ENCODE results near the gene VAV1. TPM values are rescaled to one million over a fixed set of nuclear protein-coding genes. Genes with fewer than 3 reads are reported as not detected.

VAV1 gene
- total and polyA plus RNA-seq, 2 experiments from 2014 or later, result 0.82 to 1.8 TPM

GRCh38 chr19:6877766-6878165 lies 105.3 kb downstream of the VAV1 start:
- H3K9me3 Mint-ChIP-seq, result peaks cover 97% of the 10 kb centered on the region
- H3K27me3 Mint-ChIP-seq (ENCODE audit: insufficient read depth, low read depth, poor library complexity), result peaks cover 10% of the 10 kb centered on the region
- Histone ChIP-seq H3K27me3 (ENCODE audit: insufficient read depth) (no peaks in the 10 kb centered on the region), H3K79me2 (replicated peaks; ENCODE audit: insufficient read depth) (no peaks in the 10 kb centered on the region), H3K27ac (ENCODE audit: low read depth) (no peak overlapping the region), H3K4me3 (no peak overlapping the region), H3K4me1 (ENCODE audit: insufficient read depth) (no peaks in the 10 kb centered on the region), H2AFZ (no peak overlapping the region), H3K4me2 (no peak overlapping the region), H4K20me1 (replicated peaks; ENCODE audit: insufficient read depth) (no peaks in the 10 kb centered on the region), H3K9me2 (ENCODE audit: insufficient read depth) (no peaks in the 10 kb centered on the region), H3K36me3 (ENCODE audit: insufficient read depth) (no peaks in the 10 kb centered on the region), H3F3A (replicated peaks; ENCODE audit: low read depth) (no peaks in the 10 kb centered on the region)
- no peak for ATAC-seq
- H3K27ac Mint-ChIP-seq, result no peak overlapping the region
- no peak for DNase-seq (ENCODE audit: low spot score)
- no peak overlapping the region for H3K4me3 Mint-ChIP-seq
- peaks cover 60% of the 10 kb centered on the region for H3K36me3 Mint-ChIP-seq (ENCODE audit: low read depth)
- TF ChIP-seq ZNF331 (CRISPR knock-in tag; IDR thresholded peaks at IDR 0.05; ENCODE audit: low read depth) (no peak), STAT1 (IDR thresholded peaks at IDR 0.05; ENCODE audit: unreplicated experiment) (no peak), JUNB (IDR thresholded peaks at IDR 0.05; ENCODE audit: unreplicated experiment) (no peak), EZH2phosphoT487 (IDR thresholded peaks at IDR 0.05; ENCODE audit: unreplicated experiment) (no peak), ZNF462 (CRISPR knock-in tag; IDR thresholded peaks at IDR 0.05) (no peak)
- H3K4me1 Mint-ChIP-seq, result no peaks in the 10 kb centered on the region

GRCh38 chr19:6886277-6886897 lies 113.9 kb downstream of the VAV1 start:
- ATAC-seq (no peak), DNase-seq (ENCODE audit: low spot score) (no peak)
- Mint-ChIP-seq H3K36me3 (ENCODE audit: low read depth) (peaks cover 35% of the 10 kb centered on the region), H3K4me1 (no peaks in the 10 kb centered on the region), H3K27ac (no peak overlapping the region), H3K4me3 (no peak overlapping the region), H3K9me3 (peaks cover 89% of the 10 kb centered on the region), H3K27me3 (ENCODE audit: insufficient read depth, low read depth, poor library complexity) (peaks cover 7% of the 10 kb centered on the region)
- Histone ChIP-seq H3K4me1 (ENCODE audit: insufficient read depth) (no peaks in the 10 kb centered on the region), H3K36me3 (ENCODE audit: insufficient read depth) (no peaks in the 10 kb centered on the region; the same call in 1 of the 2 replicates), H3K9me2 (ENCODE audit: insufficient read depth) (no peaks in the 10 kb centered on the region), H3K4me2 (no peak overlapping the region), H3K79me2 (replicated peaks; ENCODE audit: insufficient read depth) (no peaks in the 10 kb centered on the region), H3F3A (replicated peaks; ENCODE audit: low read depth) (no peaks in the 10 kb centered on the region), H3K4me3 (no peak overlapping the region), H3K27me3 (ENCODE audit: insufficient read depth) (no peaks in the 10 kb centered on the region), H3K27ac (ENCODE audit: low read depth) (no peak overlapping the region), H4K20me1 (replicated peaks; ENCODE audit: insufficient read depth) (no peaks in the 10 kb centered on the region), H2AFZ (no peak overlapping the region)
- no peak for TF ChIP-seq REST (IDR thresholded peaks at IDR 0.05; ENCODE audit: unreplicated experiment)

All from GM23338 (cell line).